H1 (cell line): Measurements from ENCODE around the gene CD37. TPM values are rescaled to one million over a fixed set of nuclear protein-coding genes. Genes with fewer than 3 reads are reported as not detected.

Experiments used
- ASH2L ChIP-seq: fragments of 200-600, 300-600 bp; sonication (generic); IDR thresholded peaks from one replicate; pipeline ENCODE4 v1.7.1; 2017; ENCODE audit warnings: low read length
- BCL11A ChIP-seq, 2 experiments: IDR thresholded peaks; one replicate each; pipeline ENCODE4 v1.6.1; 2011; ENCODE audit warnings: low read depth in 2 of 2, low read length in 2 of 2, mild to moderate bottlenecking in 2 of 2
- CBX8 ChIP-seq: fragments of 300-800, 300-1000 bp; sonication (generic); IDR thresholded peaks from 2 replicates; pipeline ENCODE4 v1.7.1; 2016; ENCODE audit warnings: low read depth, low read length, borderline replicate concordance
- CTCF ChIP-seq, 3 experiments: IDR thresholded peaks; 1 replicate in 2 of 3; 2 replicates in 1 of 3; pipeline versions ENCODE4 v1.5.1 to v1.6.1; 2011; ENCODE audit warnings: low read length in 3 of 3, mild to moderate bottlenecking in 3 of 3, inconsistent platforms in 2 of 3, low read depth in 1 of 3, moderate library complexity in 1 of 3; ENCODE audit not compliant: insufficient read depth in 1 of 3; ENCODE audit errors: control extremely low read depth in 1 of 3
- EZH2 ChIP-seq: fragments of 200-600 bp; sonication (generic); IDR thresholded peaks from 2 replicates; pipeline ENCODE4 v1.7.1; 2012; ENCODE audit warnings: low read depth, mild to moderate bottlenecking, moderate library complexity, low read length, inconsistent platforms; ENCODE audit not compliant: severe bottlenecking
- FOSL1 ChIP-seq: IDR thresholded peaks from 2 replicates; pipeline ENCODE4 v1.6.1; 2011; ENCODE audit warnings: mild to moderate bottlenecking, low read depth, low read length, moderate library complexity; ENCODE audit not compliant: insufficient read depth
- HDAC2 ChIP-seq, 2 experiments: fragments of 300-600 bp in 1 of 2; sonication (generic) in 1 of 2; IDR thresholded peaks; 2 replicates each; pipeline ENCODE4 v1.6.1; 2011 to 2012; ENCODE audit warnings: low read depth in 2 of 2, low read length in 2 of 2, mild to moderate bottlenecking in 2 of 2, moderate library complexity in 2 of 2, borderline replicate concordance in 1 of 2, inconsistent platforms in 1 of 2
- KDM1A ChIP-seq: fragments of 200-600, 300-600 bp; sonication (generic); IDR thresholded peaks from 2 replicates; pipeline ENCODE4 v1.7.1; 2016; ENCODE audit warnings: mild to moderate bottlenecking, low read length, borderline replicate concordance
- KDM5A ChIP-seq: fragments of 200-600 bp; IDR thresholded peaks from 2 replicates; pipeline ENCODE4 v1.7.1; 2012; ENCODE audit warnings: mild to moderate bottlenecking, low read length, inconsistent platforms, mixed read lengths
- PHF8 ChIP-seq: fragments of 200-600 bp; sonication (generic); conservative IDR thresholded peaks from 2 replicates; pipeline ENCODE4 v1.7.1; 2012; ENCODE audit warnings: low read depth, mild to moderate bottlenecking, inconsistent platforms, low read length, moderate library complexity
- POU5F1 ChIP-seq: IDR thresholded peaks from 2 replicates; pipeline ENCODE4 v1.6.1; 2011; ENCODE audit warnings: low read depth, mild to moderate bottlenecking, low read length, moderate library complexity
- RNF2 ChIP-seq: fragments of 200-900, 300-1000 bp; sonication (generic); IDR thresholded peaks from 2 replicates; pipeline ENCODE4 v1.7.1; 2016; ENCODE audit warnings: borderline replicate concordance, low read depth, mild to moderate bottlenecking, antibody characterized with exemption, low read length; ENCODE audit not compliant: poor library complexity, severe bottlenecking; ENCODE audit errors: missing control alignments
- SP1 ChIP-seq: IDR thresholded peaks from 2 replicates; pipeline ENCODE4 v1.6.1; 2011; ENCODE audit warnings: low read depth, low read length
- TAF7 ChIP-seq: optimal IDR thresholded peaks from 2 replicates; pipeline ENCODE3; 2011; ENCODE audit warnings: low read depth, mild to moderate bottlenecking, inconsistent platforms, low read length, moderate library complexity, borderline replicate concordance
- TEAD4 ChIP-seq: IDR thresholded peaks from 2 replicates; pipeline ENCODE4 v1.6.1; 2012; ENCODE audit warnings: low read depth, low read length, inconsistent platforms, mixed read lengths
- USF2 ChIP-seq: IDR thresholded peaks from 2 replicates; pipeline ENCODE4 v1.6.1; 2011; ENCODE audit warnings: low read length, improper control_type of control experiment
- polyA plus RNA-seq, 7 experiments: library from polyadenylated mRNA; depleted of rRNA in 3 of 7; stranded (reverse) in 5 of 7; unstranded in 2 of 7; fragments of >200 nt in 5 of 7; fragments of 200-250 nt in 2 of 7; gene quantifications; 1 replicate in 5 of 7; 2 replicates in 1 of 7; 4 replicates in 1 of 7; pipeline versions ENCODE4 v1.2.1 to v1.2.3, GENCODE V29; 2011 to 2013; ENCODE audit warnings: missing spikeins in 2 of 7, mixed read lengths in 2 of 7
- total RNA-seq: library from RNA; stranded (reverse); fragmentation: NEBNext Ultra II Directional; extraction: Animal tissue kit (Norgen Biotek cat#: 25700); gene quantifications from 2 replicates; pipeline ENCODE4 v1.2.1, GENCODE V29; 2021

The CD37 gene
- total and polyA plus RNA-seq, 2 of the 8 experiments (the other 6 are each of a cell fraction or from before 2014, with no cell fraction given) = not detected

GRCh38 chr19:49339301-49340068 lies 4.3 kb downstream of the CD37 start (continued):
- no peak for TF ChIP-seq PHF8
- peak; percentile 36 for TF ChIP-seq ASH2L
- TF ChIP-seq CTCF (IDR thresholded peaks at IDR 0.05; ENCODE audit: control extremely low read depth in 1 of 3, insufficient read depth in 1 of 3, low read depth in 1 of 3, low read length in 3 of 3) = no peak
- peak; percentile 63; the same call in 1 of the 2 replicates for TF ChIP-seq USF2
- no peak for TF ChIP-seq FOSL1
- peak; percentile 41; the same call in 1 of the 2 replicates for TF ChIP-seq TEAD4
- no peak for TF ChIP-seq CBX8
- no peak for TF ChIP-seq KDM5A
- TF ChIP-seq SP1 = peak; percentile 82
- no peak for TF ChIP-seq POU5F1
- no peak for TF ChIP-seq EZH2
- TF ChIP-seq KDM1A = no peak
- no peak for TF ChIP-seq TAF7
- TF ChIP-seq HDAC2 (IDR thresholded peaks at IDR 0.05; ENCODE audit: borderline replicate concordance in 1 of 2, low read depth in 2 of 2, low read length in 2 of 2) = no peak; a peak in 1 of 4 replicates
- peak; percentile 61 for TF ChIP-seq RNF2
- TF ChIP-seq BCL11A (IDR thresholded peaks at IDR 0.05; ENCODE audit: low read depth in 2 of 2, low read length in 2 of 2) = no peak
